ENCODE results near the gene PARD3B. TPM values are rescaled to one million over a fixed set of nuclear protein-coding genes. Genes with fewer than 3 reads are reported as not detected.

The PARD3B gene
- total RNA-seq, 1 donor from 2014 or later = 29.7 TPM

GRCh38 chr2:205425102-205425501 lies 879.8 kb downstream of the PARD3B start:
- H3K4me1 Mint-ChIP-seq (ENCODE audit: low read depth) = peaks cover 1% of the 10 kb centered on the region
- DNase-seq (ENCODE audit: low spot score, unreplicated experiment) = no peak
- peaks cover 3% of the 10 kb centered on the region for H3K9me3 Mint-ChIP-seq (ENCODE audit: low read depth)
- TF ChIP-seq CTCF (IDR thresholded peaks at IDR 0.05; ENCODE audit: unreplicated experiment) = no peak
- no peak overlapping the region for H3K4me3 Mint-ChIP-seq (ENCODE audit: low read depth)
- no peaks in the 10 kb centered on the region for H3K27me3 Mint-ChIP-seq
- H3K36me3 Mint-ChIP-seq (ENCODE audit: insufficient read depth) = no peaks in the 10 kb centered on the region
- no peak overlapping the region for H3K27ac Mint-ChIP-seq

- no peak overlapping the region for H3K27ac Mint-ChIP-seq
- H3K4me3 Mint-ChIP-seq (ENCODE audit: low read depth) = no peak overlapping the region
- DNase-seq (ENCODE audit: low spot score, unreplicated experiment) = no peak
- no peak for TF ChIP-seq CTCF (IDR thresholded peaks at IDR 0.05; ENCODE audit: unreplicated experiment)
- peaks cover 1% of the 10 kb centered on the region for H3K4me1 Mint-ChIP-seq (ENCODE audit: low read depth)
- H3K9me3 Mint-ChIP-seq (ENCODE audit: low read depth) = peaks cover 3% of the 10 kb centered on the region
- H3K27me3 Mint-ChIP-seq = no peaks in the 10 kb centered on the region
- no peaks in the 10 kb centered on the region for H3K36me3 Mint-ChIP-seq (ENCODE audit: insufficient read depth)
Observed at GRCh38 chr2:205427112-205427511, 881.8 kb downstream of the PARD3B start.

GRCh38 chr2:205428811-205429210 lies 883.5 kb downstream of the PARD3B start:
- no peak for TF ChIP-seq CTCF (IDR thresholded peaks at IDR 0.05; ENCODE audit: unreplicated experiment)
- H3K36me3 Mint-ChIP-seq (ENCODE audit: insufficient read depth) = no peaks in the 10 kb centered on the region
- no peaks in the 10 kb centered on the region for H3K9me3 Mint-ChIP-seq (ENCODE audit: low read depth)
- no peak for DNase-seq (ENCODE audit: low spot score, unreplicated experiment)
- H3K27me3 Mint-ChIP-seq = no peaks in the 10 kb centered on the region
- no peak overlapping the region for H3K4me3 Mint-ChIP-seq (ENCODE audit: low read depth)
- H3K27ac Mint-ChIP-seq = no peak overlapping the region
- H3K4me1 Mint-ChIP-seq (ENCODE audit: low read depth) = peaks cover 1% of the 10 kb centered on the region

DNA sequence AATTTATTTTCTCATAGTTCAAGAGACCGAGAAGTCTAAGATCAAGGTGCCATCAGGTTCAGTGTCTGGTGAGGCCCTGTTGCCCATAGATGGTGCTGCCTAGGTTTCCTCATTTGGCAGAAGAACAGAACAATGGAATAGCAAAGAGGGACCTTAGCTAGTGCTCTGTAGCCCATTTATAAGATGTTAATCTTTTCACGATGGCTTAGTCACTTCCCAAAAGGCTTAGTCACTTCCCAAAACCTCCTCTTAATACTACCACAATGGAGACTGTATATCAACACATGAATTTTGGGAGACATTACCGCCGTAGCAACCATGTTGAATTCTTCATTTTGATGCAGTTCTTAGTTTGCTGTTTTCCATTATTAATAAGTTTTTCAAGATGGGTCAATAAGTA lies 890.7 kb downstream of the PARD3B start:
- H3K9me3 Mint-ChIP-seq (ENCODE audit: low read depth) = peaks cover 7% of the 10 kb centered on the region
- no peak for DNase-seq (ENCODE audit: low spot score, unreplicated experiment)
- H3K4me1 Mint-ChIP-seq (ENCODE audit: low read depth) = peaks cover 6% of the 10 kb centered on the region
- H3K27ac Mint-ChIP-seq = no peak overlapping the region
- H3K4me3 Mint-ChIP-seq (ENCODE audit: low read depth) = no peak overlapping the region
- peaks cover 8% of the 10 kb centered on the region for H3K36me3 Mint-ChIP-seq (ENCODE audit: insufficient read depth)
- no peak for TF ChIP-seq CTCF (IDR thresholded peaks at IDR 0.05; ENCODE audit: unreplicated experiment)
- no peaks in the 10 kb centered on the region for H3K27me3 Mint-ChIP-seq

GRCh38 chr2:205438241-205438640 lies 893.0 kb downstream of the PARD3B start:
- peaks cover 12% of the 10 kb centered on the region for H3K9me3 Mint-ChIP-seq (ENCODE audit: low read depth)
- no peak overlapping the region for H3K27ac Mint-ChIP-seq
- DNase-seq (ENCODE audit: low spot score, unreplicated experiment) = no peak
- H3K27me3 Mint-ChIP-seq = no peaks in the 10 kb centered on the region
- no peak for TF ChIP-seq CTCF (IDR thresholded peaks at IDR 0.05; ENCODE audit: unreplicated experiment)
- peaks cover 6% of the 10 kb centered on the region for H3K4me1 Mint-ChIP-seq (ENCODE audit: low read depth)
- peaks cover 16% of the 10 kb centered on the region for H3K36me3 Mint-ChIP-seq (ENCODE audit: insufficient read depth)
- no peak overlapping the region for H3K4me3 Mint-ChIP-seq (ENCODE audit: low read depth)

Measured in progenitor cell of endocrine pancreas (in vitro differentiated cells).